NOMO-1 treated with DMSO at 0.1 percent for 48 hours (cell line): ENCODE results near the gene MAGEB16.
A peak's percentile ranks its signal among the peaks of the same experiment; 100 is the strongest.

Source experiments
- DNase-seq: peaks from one replicate; lab custom pipeline; 2025; ENCODE audit not compliant: unreplicated experiment; lab: John Stamatoyannopoulos, UW

The MAGEB16 gene

DNA sequence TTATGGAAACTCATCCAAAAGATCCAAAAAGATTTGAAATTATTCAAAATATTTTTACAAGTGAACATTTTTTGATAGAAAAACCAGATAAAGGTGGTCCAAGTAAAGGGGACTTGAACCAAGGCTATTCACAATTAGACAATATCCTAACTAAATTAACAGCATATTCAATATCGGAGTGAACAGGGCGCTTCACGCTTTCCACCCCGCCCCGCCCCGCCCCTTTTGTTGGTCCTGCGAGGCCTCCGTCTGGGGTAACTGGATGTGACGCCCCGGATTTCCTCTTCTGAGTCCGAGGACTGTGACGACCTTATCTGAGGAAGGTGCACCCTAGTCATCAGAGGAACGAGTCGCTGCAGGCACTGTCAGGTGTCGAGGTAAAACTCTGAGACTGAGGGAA, at the start of gene MAGEB16:
TSS of gene MAGEB16 (plus strand) at position 301 of the 400 bp plus-strand sequence. CDS start 3,855 bp downstream, outside the sequence.
- no peak for DNase-seq

DNA sequence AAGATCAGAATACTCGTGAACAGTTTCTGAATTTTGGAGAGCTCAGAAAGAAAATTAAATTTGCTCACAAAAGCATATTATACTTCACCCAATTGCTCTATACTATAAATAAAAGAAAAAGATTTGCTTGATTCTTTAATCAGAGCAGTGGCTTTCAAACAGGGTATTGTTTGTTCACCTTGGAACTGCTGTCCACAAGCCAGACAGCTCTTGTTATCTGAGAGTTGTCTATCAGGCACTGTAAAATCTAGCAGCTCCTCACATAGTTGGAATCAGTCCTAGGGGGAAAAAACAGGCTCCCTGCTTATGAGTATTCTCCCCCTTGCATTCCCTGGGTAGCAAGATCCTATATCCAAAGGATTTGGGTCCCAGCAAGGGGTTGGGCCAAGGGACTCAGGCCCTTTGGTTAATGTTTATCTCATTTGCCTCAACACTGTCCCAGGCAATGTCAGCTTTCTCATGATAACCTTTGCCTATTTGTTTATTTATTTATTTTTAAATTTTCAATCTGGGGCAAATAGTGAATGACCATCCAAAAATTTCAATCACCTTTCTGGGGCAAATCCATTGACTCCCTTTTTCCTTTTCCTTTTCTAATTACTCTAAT, 24.1 kb upstream of the MAGEB16 start:
- no peak for DNase-seq

DNA sequence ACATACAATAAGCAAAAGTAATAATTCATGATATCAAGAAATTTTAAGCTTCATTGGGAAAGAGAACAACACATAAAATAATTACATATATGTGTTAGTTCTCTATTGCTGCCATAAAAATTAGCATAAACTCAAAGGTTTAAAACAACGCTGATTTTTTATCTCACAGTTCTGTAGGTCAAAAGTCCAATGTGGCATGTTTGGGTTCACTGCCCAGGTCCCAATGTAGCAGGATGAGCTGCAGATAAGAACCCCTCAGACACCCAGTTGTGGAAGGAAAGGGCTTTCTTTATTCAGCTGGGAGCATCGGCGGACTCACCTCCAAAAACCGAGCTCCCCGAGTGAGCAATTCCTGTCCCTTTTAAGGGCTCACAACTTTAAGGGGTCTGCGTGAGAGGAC, 13.1 kb upstream of the MAGEB16 start:
- no peak for DNase-seq

DNA sequence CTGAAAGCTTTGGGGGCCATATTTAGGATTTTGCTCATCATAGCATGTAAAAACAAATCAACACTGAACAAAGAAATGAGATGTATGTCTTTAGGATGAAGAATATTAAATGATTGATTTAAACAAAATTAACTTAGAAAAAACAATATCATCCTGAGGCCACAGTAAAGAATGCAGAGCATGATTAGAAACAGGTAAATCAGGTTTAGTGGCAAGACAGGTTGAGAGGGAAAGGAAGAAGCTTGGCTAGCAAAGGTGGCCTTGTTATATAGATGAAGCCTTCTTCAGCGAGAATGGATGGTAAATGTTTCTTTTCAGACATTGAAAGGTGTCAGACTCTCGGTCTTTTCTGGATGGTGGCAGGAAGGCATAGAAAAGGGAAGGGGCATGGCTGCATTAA, 11.9 kb upstream of the MAGEB16 start:
- DNase-seq = no peak

DNA sequence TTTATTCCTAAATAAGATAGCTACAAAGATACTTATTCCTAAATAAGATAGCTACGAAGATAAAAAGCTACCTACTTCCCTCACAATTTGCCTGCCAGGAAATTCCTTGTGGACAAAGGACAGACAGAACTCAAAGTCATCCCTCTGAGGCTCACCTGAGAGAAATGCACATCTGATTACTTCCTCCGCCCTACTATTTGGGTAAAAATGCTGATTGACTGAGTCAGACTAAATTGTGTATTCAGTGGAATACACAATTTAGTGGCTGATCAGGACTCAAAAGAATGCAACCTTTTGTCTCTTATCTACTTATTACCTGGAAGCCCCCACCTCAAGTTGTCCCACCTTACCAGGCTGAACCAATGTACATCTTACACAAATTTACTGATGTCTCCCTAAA, 10.3 kb upstream of the MAGEB16 start:
- DNase-seq = no peak

DNA sequence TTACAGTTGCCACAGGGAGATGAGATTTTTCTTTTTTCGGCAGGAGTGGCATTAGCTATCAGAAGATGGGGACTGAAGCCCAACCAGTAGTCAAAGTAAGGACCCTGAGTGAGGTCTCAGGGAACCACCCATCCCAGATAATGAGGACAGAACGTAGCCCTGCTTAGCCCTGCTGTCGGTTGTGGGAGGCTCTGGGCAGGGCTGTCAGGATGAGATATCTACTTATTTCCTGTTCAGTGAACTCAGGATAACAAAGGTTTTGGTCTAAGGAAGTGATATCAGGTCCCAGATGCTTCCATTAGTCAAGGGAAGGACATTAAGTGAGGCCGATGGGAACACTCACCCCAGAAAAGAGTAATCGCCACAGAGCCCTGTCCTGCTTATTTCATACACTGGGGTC, 2.3 kb downstream of the MAGEB16 start:
- no peak for DNase-seq

DNA sequence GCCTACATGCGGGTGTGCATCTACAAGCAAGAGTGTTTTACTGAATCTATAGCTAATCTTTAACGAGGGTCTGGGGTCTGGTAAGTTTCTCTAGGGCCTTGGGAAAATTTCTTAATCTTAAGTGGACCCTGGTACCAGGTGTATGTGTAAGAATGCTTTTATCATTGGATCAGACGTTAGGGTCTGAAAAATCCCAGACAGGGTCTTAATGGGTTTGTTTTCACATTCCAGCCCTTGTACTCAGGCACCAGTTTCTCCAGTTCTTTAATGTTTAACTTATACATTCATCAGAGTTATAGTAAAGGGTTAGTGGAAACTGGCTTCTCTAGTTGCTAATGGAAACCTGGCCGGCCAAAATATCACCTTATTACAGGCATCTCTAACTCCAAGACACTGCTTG, 11.6 kb downstream of the MAGEB16 start:
- DNase-seq = no peak

DNA sequence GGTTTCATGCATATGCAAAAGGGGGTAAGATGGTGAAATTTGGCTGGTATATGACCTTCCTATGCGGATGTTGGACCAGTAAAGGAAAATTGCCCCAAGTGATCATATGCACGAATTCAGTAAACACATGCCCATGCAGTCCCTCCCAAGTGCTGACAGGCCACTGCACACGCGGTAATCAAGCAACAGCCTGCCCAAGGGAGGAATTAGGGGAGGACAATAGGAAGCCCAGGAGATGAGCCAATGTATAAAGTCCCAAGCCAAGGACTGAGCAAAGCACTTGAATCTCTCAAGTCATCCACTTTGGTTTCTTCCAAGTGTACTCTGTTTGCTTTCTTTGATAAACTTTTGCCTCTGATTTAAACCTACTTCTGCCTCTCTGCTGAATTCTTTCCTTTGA, 21.1 kb downstream of the MAGEB16 start:
- no peak for DNase-seq

DNA sequence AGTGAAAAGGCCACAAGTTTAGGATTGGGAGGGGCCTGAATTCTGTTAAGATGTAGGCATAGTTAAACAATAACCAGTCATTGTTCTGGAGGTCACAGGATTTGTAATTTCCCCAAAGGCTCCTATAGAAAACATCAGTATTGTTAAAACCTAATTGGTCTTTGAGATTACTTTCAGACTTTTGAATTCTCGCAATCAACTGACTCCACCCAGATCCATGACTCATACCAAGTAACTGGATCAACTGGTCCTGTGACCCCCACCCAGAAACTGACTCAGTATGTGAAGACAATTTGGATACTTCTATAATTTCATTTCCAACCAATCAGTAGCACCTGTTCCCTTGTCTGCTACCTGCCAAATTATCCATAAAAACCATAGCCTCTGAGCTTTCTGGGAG, 28.4 kb downstream of the MAGEB16 start:
- no peak for DNase-seq

DNA sequence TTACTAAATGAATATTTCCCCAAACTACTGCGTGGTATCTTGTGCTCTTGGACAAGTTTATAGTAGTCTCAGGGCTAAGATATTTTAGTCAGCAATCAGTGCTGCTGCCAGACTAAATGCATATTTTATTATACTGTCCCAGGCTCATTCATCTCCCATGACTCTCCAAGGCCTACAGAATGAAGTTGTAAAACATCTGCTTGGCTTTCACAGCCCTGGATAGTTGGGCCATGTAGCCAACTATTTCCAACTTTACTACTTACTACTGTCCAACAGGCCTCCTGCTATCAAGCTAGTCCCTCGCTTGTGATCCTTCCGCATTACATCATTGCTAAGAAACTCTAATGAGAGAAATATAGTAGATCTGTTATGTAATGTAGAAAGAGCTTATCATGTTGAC, 31.4 kb downstream of the MAGEB16 start:
- DNase-seq = no peak

DNA sequence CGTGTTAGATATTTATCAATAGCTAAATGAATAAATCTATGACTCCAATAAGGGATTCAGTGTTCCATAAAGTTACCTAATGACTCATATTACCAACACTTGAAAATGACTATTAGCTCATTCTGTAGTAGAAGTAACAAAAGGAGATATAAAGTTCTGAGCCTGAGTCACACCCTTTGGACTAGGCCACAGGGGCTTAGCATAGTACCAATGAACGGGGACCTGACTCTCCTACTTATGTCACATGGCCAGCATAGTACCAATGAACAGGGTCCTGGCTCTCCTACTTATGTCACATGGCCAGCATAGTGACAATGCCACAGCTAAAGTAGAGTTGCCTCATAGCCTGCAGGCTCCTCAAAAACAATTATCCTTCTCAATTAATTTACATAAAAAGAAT, 43.7 kb downstream of the MAGEB16 start:
- DNase-seq = peak; percentile 22

DNA sequence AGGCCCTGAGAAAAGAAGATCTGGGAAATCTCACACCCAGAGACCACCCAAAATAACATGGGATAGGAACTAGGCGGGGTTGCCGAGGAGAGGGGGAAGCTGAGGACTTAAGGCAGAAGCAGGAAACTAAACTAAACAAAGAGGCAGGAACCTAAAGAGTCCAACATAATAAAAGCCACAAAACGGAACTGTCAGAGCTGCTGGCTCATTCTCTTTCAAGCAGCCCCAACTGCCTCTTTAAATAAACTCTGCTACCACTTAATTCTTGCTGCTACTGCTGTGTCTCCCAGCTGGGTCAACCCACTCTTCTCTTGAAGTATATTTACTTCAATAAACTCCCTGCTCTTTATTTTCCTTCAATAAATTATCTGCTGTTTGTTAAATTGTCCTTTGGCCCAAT, 44.5 kb downstream of the MAGEB16 start:
- peak; percentile 84 for DNase-seq

DNA sequence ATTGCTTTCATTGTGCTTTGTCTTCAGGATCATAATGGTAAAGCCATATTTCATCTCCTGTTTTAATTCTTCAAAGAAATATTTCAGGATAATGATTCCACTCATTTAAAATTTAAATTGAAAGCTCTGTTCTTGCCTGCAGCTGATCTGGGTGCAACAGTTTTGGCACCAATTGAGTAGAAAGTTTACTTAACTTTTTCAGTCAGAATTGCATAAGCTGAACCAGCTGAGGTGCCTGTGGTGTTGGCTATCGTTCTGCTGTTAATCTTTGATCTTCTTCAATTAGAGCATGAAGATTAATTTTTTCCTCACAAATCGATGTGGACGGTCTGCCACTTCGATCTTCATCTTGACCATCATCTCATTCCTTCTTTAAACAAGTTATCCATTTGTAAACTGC, 49.6 kb downstream of the MAGEB16 start:
- DNase-seq = no peak
